ENCODE measurements around the gene PARD3B. TPM values are rescaled to one million over a fixed set of nuclear protein-coding genes. Genes with fewer than 3 reads are reported as not detected.

The PARD3B gene
- total RNA-seq, 1 donor from 2014 or later: 12.3 TPM

- H3K27me3 ChIP-seq: no peaks in the 10 kb centered on the region
- TF ChIP-seq POLR2A (IDR thresholded peaks at IDR 0.05) (no peak), POLR2AphosphoS5 (IDR thresholded peaks at IDR 0.05; ENCODE audit: insufficient read depth in 1 of 2, low read depth in 1 of 2) (no peak), CTCF (IDR thresholded peaks at IDR 0.05) (no peak)
- H3K27ac ChIP-seq: no peak overlapping the region
- H3K9me3 ChIP-seq: no peaks in the 10 kb centered on the region
- H3K4me1 ChIP-seq: no peaks in the 10 kb centered on the region
- H3K36me3 ChIP-seq: no peaks in the 10 kb centered on the region
- no peak overlapping the region for H3K4me3 ChIP-seq
- no peak for DNase-seq (ENCODE audit: extremely low spot score in 2 of 2)
- intact Hi-C loops (cut with DNase I): no loop called here
Observed at GRCh38 chr2:205369813-205370212, 824.5 kb downstream of the PARD3B start.

GRCh38 chr2:205370726-205371125 lies 825.5 kb downstream of the PARD3B start:
- intact Hi-C loops (cut with DNase I): no loop called here
- Histone ChIP-seq H3K36me3 (no peaks in the 10 kb centered on the region), H3K27ac (no peak overlapping the region), H3K27me3 (no peaks in the 10 kb centered on the region), H3K4me1 (no peaks in the 10 kb centered on the region), H3K9me3 (no peaks in the 10 kb centered on the region), H3K4me3 (no peak overlapping the region)
- DNase-seq (ENCODE audit: extremely low spot score in 2 of 2): no peak
- no peak for TF ChIP-seq CTCF (IDR thresholded peaks at IDR 0.05)
- TF ChIP-seq POLR2AphosphoS5 (IDR thresholded peaks at IDR 0.05; ENCODE audit: insufficient read depth in 1 of 2, low read depth in 1 of 2): no peak
- TF ChIP-seq POLR2A (IDR thresholded peaks at IDR 0.05): no peak

GRCh38 chr2:205372141-205372540 lies 826.9 kb downstream of the PARD3B start:
- no peaks in the 10 kb centered on the region for H3K4me1 ChIP-seq
- no peak overlapping the region for H3K4me3 ChIP-seq
- no peaks in the 10 kb centered on the region for H3K27me3 ChIP-seq
- no peak for DNase-seq (ENCODE audit: extremely low spot score in 2 of 2)
- H3K27ac ChIP-seq: no peak overlapping the region
- intact Hi-C loops (cut with DNase I): no loop called here
- TF ChIP-seq CTCF (IDR thresholded peaks at IDR 0.05): no peak
- no peak for TF ChIP-seq POLR2A (IDR thresholded peaks at IDR 0.05)
- no peak for TF ChIP-seq POLR2AphosphoS5 (IDR thresholded peaks at IDR 0.05; ENCODE audit: insufficient read depth in 1 of 2, low read depth in 1 of 2)
- no peaks in the 10 kb centered on the region for H3K9me3 ChIP-seq
- H3K36me3 ChIP-seq: no peaks in the 10 kb centered on the region

GRCh38 chr2:205375461-205376448 lies 830.5 kb downstream of the PARD3B start:
- intact Hi-C loops (cut with DNase I): no loop called here
- TF ChIP-seq POLR2A (IDR thresholded peaks at IDR 0.05): no peak
- no peak for TF ChIP-seq CTCF (IDR thresholded peaks at IDR 0.05)
- TF ChIP-seq POLR2AphosphoS5 (IDR thresholded peaks at IDR 0.05; ENCODE audit: insufficient read depth in 1 of 2, low read depth in 1 of 2): no peak
- H3K4me3 ChIP-seq: no peak overlapping the region
- no peaks in the 10 kb centered on the region for H3K36me3 ChIP-seq
- no peaks in the 10 kb centered on the region for H3K4me1 ChIP-seq
- H3K27me3 ChIP-seq: no peaks in the 10 kb centered on the region
- H3K9me3 ChIP-seq: no peaks in the 10 kb centered on the region
- H3K27ac ChIP-seq: peak overlapping the region; percentile 5
- DNase-seq (ENCODE audit: extremely low spot score in 2 of 2): no peak

- no peaks in the 10 kb centered on the region for H3K9me3 ChIP-seq
- DNase-seq (ENCODE audit: extremely low spot score in 2 of 2): no peak
- TF ChIP-seq POLR2AphosphoS5 (IDR thresholded peaks at IDR 0.05; ENCODE audit: insufficient read depth in 1 of 2, low read depth in 1 of 2): no peak
- TF ChIP-seq POLR2A (IDR thresholded peaks at IDR 0.05): no peak
- no peak for TF ChIP-seq CTCF (IDR thresholded peaks at IDR 0.05)
- no peaks in the 10 kb centered on the region for H3K27me3 ChIP-seq
- H3K4me1 ChIP-seq: no peaks in the 10 kb centered on the region
- H3K36me3 ChIP-seq: no peaks in the 10 kb centered on the region
- intact Hi-C loops (cut with DNase I): no loop called here
- H3K27ac ChIP-seq: no peak overlapping the region
- no peak overlapping the region for H3K4me3 ChIP-seq
Observed at GRCh38 chr2:205377324-205377723, 832.0 kb downstream of the PARD3B start.
